PFSK-1 (cell line): ENCODE measurements around the gene PLXNC1.

Experiments
- POLR2AphosphoS5 ChIP-seq: IDR thresholded peaks from 2 replicates; pipeline ENCODE4 v1.6.1; 2012; ENCODE audit warnings: low read depth, mild to moderate bottlenecking, control low read depth, low read length, moderate library complexity
- SIN3A ChIP-seq: IDR thresholded peaks from 2 replicates; pipeline ENCODE4 v1.6.1; 2012; ENCODE audit warnings: mild to moderate bottlenecking, low read length, moderate library complexity, borderline replicate concordance; ENCODE audit not compliant: insufficient read depth
- TAF1 ChIP-seq: IDR thresholded peaks from 2 replicates; pipeline ENCODE4 v1.6.1; 2012; ENCODE audit warnings: low read length, control low read depth, borderline replicate concordance; ENCODE audit not compliant: insufficient read depth
- TF ChIP-seq, protein P1 (sequence below), 2 experiments: IDR thresholded peaks; 2 replicates each; pipeline versions ENCODE4 v1.6.1 to v1.8.0; 2011 to 2012; ENCODE audit warnings: low read depth in 2 of 2, low read length in 2 of 2, control low read depth in 1 of 2, inconsistent platforms in 1 of 2, mild to moderate bottlenecking in 1 of 2, moderate library complexity in 1 of 2; ENCODE audit not compliant: insufficient read depth in 1 of 2

DNA sequence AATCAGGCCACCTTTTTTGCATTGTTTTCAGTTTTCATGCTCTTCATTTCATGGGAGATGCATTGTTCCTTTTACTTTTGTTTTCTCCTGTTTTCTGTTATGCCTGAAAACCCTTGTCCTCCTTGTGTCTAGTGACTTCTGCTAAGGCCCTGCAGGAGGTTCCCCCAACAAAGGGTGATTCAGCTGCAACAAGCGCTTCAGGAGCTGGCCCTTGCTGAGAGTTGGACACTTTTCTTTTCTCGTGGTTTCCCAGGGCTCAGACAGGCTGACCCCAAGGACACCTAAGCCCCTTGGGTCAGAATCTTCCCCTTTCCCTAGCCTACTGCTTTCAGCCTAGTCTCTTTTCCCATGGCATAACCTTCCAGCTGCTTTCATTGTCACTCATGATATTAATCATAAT lies 98.9 kb downstream of the PLXNC1 start:
- TF ChIP-seq TAF1 (no peak), SIN3A (no peak), POLR2AphosphoS5 (no peak)
- TF ChIP-seq, protein P1, sequence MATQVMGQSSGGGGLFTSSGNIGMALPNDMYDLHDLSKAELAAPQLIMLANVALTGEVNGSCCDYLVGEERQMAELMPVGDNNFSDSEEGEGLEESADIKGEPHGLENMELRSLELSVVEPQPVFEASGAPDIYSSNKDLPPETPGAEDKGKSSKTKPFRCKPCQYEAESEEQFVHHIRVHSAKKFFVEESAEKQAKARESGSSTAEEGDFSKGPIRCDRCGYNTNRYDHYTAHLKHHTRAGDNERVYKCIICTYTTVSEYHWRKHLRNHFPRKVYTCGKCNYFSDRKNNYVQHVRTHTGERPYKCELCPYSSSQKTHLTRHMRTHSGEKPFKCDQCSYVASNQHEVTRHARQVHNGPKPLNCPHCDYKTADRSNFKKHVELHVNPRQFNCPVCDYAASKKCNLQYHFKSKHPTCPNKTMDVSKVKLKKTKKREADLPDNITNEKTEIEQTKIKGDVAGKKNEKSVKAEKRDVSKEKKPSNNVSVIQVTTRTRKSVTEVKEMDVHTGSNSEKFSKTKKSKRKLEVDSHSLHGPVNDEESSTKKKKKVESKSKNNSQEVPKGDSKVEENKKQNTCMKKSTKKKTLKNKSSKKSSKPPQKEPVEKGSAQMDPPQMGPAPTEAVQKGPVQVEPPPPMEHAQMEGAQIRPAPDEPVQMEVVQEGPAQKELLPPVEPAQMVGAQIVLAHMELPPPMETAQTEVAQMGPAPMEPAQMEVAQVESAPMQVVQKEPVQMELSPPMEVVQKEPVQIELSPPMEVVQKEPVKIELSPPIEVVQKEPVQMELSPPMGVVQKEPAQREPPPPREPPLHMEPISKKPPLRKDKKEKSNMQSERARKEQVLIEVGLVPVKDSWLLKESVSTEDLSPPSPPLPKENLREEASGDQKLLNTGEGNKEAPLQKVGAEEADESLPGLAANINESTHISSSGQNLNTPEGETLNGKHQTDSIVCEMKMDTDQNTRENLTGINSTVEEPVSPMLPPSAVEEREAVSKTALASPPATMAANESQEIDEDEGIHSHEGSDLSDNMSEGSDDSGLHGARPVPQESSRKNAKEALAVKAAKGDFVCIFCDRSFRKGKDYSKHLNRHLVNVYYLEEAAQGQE (IDR thresholded peaks at IDR 0.05; ENCODE audit: insufficient read depth in 1 of 2, low read depth in 2 of 2, low read length in 2 of 2) = no peak
